ENCODE measurements around the gene NANOS3. TPM values are rescaled to one million over a fixed set of nuclear protein-coding genes. Genes with fewer than 3 reads are reported as not detected.

NANOS3 gene
- total RNA-seq, 1 donor from 2014 or later: not detected

DNA sequence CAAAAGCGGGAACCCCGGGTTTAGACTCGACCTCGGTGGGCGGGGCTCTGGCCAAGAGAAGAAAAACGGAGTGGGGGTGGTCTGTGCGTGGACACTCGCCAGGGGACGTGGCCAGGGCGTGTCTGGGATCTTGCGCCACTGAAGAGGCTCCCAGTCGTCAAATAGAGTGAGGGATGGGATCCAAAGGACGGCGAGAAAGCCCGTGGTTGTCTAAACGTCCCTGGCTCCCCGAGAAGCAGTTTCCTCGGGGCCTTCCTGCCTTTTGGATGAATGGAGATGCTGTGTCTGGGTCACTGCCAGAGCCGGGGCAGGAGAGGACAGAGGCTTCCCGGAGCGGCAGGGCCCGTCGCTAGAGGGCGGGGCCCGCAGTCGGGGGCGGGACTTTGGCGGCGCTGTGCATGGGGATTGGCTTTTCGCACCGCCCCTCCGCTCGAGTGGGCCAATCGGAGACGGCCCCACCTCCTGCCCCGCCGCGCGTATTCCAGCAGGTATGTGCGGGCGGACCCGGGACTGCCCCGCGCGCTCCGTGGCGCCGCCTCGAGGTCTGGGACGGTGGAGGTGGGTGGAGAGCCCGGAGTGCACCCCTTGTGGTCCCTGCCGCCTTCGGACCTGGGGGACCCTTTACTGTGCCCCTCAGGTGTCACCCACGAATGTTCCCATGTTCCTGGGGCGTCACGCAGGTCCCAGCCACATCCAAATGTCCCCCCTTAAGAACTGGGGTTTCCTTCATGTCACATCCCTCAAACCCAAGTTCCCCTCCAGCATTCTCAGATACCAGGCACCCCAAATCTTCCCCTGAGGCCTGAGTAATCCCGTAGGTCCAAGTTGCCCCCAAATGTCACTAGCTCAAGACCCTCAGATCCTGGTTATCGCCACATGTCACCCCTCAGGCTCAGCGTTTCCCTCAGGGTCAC lies 43.3 kb upstream of the NANOS3 start:
- Histone ChIP-seq H3K36me3 (ENCODE audit: control insufficient read depth, insufficient read depth, low read length) (peaks cover 2% of the 10 kb centered on the region), H3K4me3 (ENCODE audit: low read depth, low read length) (peak overlapping the region; percentile 7), H3K27me3 (ENCODE audit: control insufficient read depth, insufficient read depth, low read length) (no peaks in the 10 kb centered on the region)
- no peak for DNase-seq (ENCODE audit: low read depth)
- TF ChIP-seq, protein P1, sequence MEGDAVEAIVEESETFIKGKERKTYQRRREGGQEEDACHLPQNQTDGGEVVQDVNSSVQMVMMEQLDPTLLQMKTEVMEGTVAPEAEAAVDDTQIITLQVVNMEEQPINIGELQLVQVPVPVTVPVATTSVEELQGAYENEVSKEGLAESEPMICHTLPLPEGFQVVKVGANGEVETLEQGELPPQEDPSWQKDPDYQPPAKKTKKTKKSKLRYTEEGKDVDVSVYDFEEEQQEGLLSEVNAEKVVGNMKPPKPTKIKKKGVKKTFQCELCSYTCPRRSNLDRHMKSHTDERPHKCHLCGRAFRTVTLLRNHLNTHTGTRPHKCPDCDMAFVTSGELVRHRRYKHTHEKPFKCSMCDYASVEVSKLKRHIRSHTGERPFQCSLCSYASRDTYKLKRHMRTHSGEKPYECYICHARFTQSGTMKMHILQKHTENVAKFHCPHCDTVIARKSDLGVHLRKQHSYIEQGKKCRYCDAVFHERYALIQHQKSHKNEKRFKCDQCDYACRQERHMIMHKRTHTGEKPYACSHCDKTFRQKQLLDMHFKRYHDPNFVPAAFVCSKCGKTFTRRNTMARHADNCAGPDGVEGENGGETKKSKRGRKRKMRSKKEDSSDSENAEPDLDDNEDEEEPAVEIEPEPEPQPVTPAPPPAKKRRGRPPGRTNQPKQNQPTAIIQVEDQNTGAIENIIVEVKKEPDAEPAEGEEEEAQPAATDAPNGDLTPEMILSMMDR (IDR thresholded peaks at IDR 0.05; ENCODE audit: insufficient read depth, low read length, poor library complexity, severe bottlenecking): peak; percentile 59

DNA sequence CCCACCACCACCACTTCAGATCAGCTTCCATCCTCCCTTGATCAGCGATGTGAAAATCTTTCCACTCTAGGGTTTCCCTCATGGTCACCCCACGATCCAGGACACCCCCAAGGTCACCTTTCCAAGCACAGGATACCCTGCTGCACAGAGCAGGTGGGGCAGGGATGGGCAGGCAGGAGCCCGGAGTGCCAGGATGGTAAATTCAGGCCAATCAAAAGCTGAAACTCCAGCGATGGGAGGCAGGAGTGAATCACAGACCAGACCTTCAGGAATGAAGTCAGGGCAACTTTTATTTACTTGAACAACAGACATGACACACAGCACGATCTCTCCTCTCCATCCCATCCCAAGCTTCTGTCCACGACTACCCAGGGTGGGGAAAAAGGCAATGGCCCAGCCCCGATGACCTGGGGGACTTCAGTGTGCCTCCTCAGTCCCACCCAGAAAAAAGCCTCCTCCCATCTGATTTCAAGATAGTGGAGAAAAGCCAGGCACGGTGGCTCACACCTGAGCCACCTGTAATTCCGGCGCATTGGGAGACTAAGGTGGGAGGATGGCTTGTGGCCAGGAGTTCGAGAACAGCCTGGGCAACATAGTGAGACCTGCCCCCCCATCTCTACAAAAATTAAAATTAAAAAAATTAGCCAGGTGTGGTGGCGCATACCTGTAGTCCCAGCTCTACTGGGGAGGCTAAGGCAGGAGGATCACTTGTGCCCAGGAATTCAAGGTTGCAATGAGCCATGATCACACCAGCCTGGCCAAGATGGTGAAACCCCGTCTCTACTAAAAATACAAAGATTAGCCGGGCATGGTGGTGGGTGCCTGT lies 42.5 kb upstream of the NANOS3 start:
- DNase-seq (ENCODE audit: low read depth): no peak
- H3K4me3 ChIP-seq (ENCODE audit: low read depth, low read length): no peak overlapping the region
- TF ChIP-seq, protein P1 (IDR thresholded peaks at IDR 0.05; ENCODE audit: insufficient read depth, low read length, poor library complexity, severe bottlenecking): no peak
- peaks cover 2% of the 10 kb centered on the region for H3K36me3 ChIP-seq (ENCODE audit: control insufficient read depth, insufficient read depth, low read length)
- no peaks in the 10 kb centered on the region for H3K27me3 ChIP-seq (ENCODE audit: control insufficient read depth, insufficient read depth, low read length)

DNA sequence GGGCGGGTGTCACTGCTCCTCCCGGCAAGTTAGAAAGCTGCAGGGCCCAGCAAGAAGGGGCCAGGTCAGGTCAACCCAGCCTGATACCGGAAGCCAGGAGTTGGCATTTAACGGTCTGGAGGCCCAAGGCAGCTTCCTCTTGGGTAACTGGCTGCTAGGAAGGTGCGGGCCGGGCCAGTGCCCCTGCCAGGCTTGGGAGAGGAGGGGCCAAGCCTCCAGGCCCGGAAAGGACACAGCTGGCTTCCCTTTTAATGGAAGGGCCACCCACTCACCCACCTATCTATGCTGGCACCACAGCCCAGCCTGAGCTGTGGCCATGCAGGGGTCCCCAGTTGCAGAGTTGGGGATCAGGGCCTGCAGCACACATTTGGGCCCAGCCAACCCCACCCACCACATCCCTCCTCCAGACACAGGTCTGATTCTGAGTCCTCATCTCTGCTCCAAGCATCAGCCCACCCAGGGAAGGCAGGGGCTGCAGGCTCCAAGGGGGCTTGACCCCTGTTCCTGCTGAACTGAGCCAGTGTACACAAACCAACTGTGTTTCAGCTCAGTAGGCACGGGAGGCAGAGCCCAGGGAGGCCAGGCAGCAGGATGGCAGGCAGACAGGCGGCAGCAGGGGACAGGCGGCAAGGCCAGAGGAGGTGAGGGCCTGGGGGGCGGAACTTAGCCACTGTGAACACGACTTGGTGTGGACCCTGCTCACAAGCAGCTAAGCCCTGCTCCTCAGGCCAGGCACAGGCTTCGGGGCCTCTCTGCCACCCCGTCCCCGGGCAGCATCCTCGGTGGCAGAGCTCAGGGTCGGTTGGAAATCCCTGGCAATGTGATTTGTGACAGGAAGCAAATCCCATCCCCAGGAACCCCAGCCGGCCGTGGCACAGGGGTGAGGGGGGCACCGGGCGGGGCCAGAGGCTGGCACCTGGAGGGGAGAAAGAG lies 40.9 kb upstream of the NANOS3 start:
- TF ChIP-seq, protein P1 (IDR thresholded peaks at IDR 0.05; ENCODE audit: insufficient read depth, low read length, poor library complexity, severe bottlenecking): no peak
- no peak for DNase-seq (ENCODE audit: low read depth)
- peaks cover 2% of the 10 kb centered on the region for H3K36me3 ChIP-seq (ENCODE audit: control insufficient read depth, insufficient read depth, low read length)
- no peak overlapping the region for H3K4me3 ChIP-seq (ENCODE audit: low read depth, low read length)
- no peaks in the 10 kb centered on the region for H3K27me3 ChIP-seq (ENCODE audit: control insufficient read depth, insufficient read depth, low read length)

- Histone ChIP-seq H3K27me3 (ENCODE audit: control insufficient read depth, insufficient read depth, low read length) (no peaks in the 10 kb centered on the region), H3K36me3 (ENCODE audit: control insufficient read depth, insufficient read depth, low read length) (peaks cover 2% of the 10 kb centered on the region), H3K4me3 (ENCODE audit: low read depth, low read length) (peak overlapping the region; percentile 97)
- no peak for DNase-seq (ENCODE audit: low read depth)
- TF ChIP-seq, protein P1 (IDR thresholded peaks at IDR 0.05; ENCODE audit: insufficient read depth, low read length, poor library complexity, severe bottlenecking): no peak
Measured at GRCh38 chr19:13838435-13839129, 38.4 kb upstream of the NANOS3 start.
